ENCODE measurements around the gene AAGAB. TPM values are rescaled to one million over a fixed set of nuclear protein-coding genes. Genes with fewer than 3 reads are reported as not detected.

Gene AAGAB
- total RNA-seq, 1 donor, result 21.5 TPM

DNA sequence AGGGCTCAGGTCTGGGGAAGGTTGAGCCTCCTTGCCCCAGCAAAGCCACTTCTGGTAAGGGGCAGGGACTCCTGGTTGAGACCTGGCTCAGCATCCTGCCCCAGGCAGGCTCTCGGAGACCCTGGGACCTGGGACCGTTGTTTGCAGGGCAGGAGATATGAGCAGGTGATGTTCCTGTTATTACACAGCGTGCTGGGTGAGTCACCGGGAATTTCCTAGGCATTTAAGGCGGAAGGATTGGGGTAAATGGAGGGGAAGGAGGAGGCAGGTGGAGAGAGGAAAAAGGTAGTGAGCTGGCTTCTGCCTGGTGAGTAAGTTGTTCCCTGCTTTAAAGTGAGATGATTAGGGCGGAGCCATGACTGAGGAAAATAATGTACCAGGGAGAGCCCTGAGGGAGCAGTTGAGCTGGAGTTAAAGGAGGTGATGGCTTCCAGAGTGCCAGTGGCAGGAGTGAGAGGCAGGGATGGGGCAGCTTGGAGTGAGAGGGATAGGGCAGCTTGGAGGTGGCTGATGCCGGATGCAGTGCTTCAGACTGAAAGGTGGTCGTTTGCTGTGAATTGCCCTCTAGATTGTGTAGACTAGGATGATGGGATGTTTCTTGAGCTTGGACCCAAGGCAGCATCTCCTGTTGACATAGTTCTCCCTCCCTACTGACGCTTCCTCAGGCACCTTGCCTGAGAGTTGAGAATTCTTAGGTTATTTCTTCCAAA is 79.4 kb downstream of the AAGAB start:
- DNase-seq (ENCODE audit: low read depth in 2 of 3, low spot score in 2 of 3), result no peak

DNA sequence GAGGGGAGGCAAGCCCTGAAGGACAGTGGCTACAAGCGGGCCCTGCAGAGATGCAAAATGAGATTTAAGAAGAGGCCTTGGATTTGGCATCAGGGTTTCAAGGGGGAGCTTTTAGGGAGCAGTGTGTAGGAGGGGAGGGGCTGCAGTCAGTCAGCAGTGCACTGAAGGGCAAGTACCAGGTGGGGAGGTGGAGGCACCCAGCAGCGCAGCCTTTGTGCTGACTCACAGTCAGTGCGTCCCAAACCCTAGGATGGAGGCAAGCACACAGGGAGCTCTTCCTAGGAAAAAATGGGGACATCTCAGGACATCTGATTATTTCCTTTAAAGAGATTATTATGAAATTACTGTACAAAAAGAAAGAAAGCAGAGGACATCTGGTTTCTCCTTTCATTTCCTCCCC is 80.0 kb downstream of the AAGAB start:
- DNase-seq (ENCODE audit: low read depth in 2 of 3, low spot score in 2 of 3), result no peak

DNA sequence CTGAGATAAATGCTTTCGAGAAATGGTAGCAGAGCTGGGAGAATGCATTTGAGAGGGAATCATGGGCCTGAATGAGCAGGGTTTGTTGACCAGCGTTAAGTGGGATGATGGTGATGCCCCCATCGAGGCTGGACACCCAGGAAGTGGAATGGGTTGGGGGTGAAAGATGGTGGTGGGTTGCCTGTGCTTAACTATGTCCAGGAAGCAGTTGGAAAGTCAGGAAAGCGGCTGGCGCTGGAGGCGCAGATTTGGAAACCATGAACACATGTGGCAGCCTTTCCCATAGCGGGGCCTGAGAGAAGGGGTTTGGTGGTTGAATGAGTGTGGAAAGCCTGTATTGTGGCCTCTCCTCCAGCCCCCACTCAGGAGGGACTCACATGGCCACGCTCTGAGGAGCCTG is 80.7 kb downstream of the AAGAB start:
- no peak for DNase-seq (ENCODE audit: low read depth in 2 of 3, low spot score in 2 of 3)

DNA sequence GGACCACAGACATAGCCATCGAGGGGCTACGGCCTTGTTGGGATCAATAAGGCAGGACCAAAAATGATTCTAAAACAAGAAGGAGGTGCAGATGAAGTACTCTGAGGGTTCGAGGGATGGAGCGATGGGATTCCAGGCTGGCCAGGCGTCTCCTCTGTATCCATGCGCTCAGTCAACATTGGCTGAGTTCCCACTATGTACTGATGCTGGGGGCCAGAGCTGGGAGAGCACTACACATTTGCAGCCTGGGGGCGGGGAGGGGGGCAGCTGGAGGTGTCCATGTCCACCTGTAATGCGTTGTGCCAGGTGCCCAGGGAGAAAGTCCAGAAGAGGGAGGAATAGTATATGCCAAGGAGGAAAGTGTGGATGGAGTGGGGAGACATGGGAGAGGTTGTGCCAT is 81.5 kb downstream of the AAGAB start:
- DNase-seq (ENCODE audit: low read depth in 2 of 3, low spot score in 2 of 3), result no peak

DNA sequence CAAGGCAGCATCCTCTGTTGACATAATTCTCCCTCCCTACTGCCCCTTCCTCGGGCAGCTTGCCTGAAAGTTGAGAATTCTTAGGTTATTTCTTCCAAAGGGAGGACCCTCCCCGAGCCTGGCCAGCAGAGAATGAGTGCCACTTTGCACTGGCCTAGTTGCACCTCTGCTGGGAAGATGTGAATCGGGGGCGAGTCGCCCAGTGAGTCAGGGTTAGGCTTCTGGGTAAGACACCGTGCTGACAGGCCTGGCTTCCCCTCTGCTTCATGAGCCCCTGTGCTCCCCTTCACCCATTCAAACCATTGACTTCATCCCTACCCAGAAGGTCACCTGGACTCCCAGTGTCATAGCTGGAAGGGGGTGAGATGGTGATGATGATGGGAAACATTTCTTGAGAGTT is 82.3 kb downstream of the AAGAB start:
- no peak for DNase-seq (ENCODE audit: low read depth in 2 of 3, low spot score in 2 of 3)

DNA sequence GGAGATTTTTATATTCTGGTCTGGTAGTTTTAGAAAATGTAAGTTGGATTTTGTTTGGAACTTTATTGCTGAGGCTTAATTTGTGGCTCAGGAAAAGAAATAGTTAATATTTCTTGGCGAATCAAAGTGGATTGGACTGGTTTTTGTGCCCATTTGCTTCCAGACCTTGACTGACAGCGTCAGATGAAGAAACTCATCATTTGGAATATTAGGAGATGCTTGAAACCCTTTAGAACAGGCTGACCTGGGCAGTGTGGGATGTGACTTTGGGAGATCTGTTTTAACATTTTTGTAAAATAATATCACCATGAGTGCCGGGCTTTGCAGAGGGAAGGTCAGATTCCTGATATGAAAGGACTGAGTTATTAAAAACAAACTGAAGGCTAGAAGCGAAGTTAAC is 83.0 kb downstream of the AAGAB start:
- no peak for DNase-seq (ENCODE audit: low read depth in 2 of 3, low spot score in 2 of 3)

DNA sequence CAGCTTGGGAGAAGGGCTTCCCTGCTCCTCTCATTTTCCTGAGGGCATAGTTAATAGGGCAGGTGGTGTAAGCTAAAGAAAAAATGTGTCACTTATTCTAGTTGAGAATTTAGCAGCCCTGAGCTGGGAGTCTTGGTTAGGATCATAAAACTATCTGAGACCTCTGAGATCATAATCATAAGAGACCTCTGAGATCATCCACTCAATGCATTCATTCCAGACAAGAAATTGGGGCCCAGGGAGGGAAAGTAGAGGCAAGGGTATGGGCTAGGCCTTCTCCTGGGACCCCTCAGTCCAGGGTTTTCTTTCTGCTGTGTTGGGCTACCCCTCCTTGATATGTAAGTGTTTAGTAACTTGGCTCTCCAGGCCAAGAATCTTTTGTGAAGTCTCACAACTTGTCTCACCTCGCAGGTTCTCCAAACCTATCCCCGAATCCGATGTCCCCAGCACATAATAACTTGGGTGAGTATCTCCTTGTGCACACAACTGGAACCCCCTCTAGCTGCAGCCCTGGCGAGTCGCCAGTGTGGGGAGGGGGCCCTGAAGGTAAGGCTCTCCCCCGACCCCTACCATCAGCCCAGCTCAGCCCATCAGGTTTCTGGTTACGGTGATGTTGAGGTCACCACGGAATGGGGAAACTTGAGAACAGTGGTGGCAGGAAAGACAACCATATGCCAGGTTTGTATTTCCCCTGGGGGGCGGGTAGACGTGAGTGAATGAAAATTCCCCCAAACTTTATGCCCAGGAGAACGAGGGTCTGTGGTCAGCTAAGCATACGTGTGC is 84.1 kb downstream of the AAGAB start:
- no peak for DNase-seq (ENCODE audit: low read depth in 2 of 3, low spot score in 2 of 3)

DNA sequence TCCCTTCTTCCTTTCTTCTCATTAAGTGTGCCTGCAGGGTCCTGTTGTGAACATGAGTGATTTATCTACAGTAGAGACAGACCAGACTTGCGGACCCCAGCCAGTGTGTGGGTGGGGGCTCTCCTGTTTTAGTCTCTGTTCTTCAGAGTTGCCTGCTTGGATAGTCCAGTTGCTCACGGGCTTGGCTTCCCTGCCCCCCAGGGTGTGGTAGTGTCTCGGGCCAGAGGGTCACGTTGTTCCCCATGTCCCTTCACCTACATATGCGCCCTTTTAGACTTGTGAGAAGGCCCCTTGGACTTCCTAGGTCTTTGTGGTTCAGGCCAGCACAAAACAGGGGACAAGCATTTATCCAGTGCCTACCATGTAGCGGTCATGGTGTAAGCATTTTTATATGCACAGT is 85.8 kb downstream of the AAGAB start:
- no peak for DNase-seq (ENCODE audit: low read depth in 2 of 3, low spot score in 2 of 3)

DNA sequence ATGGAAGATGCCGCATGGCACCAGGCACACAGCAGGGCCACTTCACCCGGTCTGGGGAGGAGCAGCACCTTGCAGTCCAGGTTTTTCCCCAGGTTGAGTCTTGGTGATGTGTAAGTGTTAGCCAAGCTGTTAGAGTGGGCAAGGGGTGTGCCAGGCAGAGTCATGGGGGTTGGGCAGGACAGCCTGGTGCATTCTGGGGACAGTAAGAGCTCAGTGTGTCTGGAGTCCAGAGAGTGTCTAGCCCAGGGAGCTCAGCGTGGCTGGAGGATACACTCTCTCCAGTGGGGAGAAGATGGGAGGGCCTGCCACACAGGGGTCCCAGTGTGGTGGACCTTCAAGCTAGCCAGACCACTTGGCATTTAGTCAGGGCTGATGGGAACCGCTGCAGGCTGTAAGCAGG is 87.4 kb downstream of the AAGAB start:
- DNase-seq (ENCODE audit: low read depth in 2 of 3, low spot score in 2 of 3), result no peak

DNA sequence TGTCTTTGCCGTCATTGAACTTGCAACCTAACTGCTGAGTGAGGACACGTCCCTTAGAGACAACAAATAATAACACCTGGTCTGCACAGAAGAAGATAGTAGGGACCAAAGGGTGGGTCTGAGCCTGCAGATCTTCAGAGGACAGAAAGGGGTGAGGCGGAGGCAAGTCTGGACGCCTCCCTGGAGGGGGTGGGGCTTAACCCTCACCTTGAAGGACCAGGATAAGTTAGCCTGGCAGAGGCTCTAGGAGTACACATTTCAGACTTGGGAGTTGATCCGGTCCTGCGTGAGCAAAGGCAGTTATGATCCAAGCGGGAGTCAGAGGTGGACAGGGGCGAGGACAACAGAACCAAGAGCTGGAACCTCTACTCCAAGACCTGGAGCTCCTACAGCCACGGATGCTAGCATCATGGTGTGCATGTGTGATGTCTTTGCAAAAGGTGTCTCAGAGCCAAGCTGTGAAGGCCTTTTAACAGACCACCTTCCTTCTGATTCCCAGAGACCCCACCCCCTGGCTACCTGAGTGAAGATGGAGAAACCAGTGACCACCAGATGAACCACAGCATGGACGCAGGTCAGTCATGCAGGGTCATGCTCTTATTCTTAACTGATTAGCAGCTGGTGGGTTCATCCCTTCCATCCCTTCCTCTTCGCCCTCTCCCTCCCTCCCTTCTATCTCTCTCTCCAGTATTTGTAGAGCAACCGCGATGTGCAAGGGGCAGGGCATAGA is 88.0 kb downstream of the AAGAB start:
- DNase-seq (ENCODE audit: low read depth in 2 of 3, low spot score in 2 of 3), result no peak

DNA sequence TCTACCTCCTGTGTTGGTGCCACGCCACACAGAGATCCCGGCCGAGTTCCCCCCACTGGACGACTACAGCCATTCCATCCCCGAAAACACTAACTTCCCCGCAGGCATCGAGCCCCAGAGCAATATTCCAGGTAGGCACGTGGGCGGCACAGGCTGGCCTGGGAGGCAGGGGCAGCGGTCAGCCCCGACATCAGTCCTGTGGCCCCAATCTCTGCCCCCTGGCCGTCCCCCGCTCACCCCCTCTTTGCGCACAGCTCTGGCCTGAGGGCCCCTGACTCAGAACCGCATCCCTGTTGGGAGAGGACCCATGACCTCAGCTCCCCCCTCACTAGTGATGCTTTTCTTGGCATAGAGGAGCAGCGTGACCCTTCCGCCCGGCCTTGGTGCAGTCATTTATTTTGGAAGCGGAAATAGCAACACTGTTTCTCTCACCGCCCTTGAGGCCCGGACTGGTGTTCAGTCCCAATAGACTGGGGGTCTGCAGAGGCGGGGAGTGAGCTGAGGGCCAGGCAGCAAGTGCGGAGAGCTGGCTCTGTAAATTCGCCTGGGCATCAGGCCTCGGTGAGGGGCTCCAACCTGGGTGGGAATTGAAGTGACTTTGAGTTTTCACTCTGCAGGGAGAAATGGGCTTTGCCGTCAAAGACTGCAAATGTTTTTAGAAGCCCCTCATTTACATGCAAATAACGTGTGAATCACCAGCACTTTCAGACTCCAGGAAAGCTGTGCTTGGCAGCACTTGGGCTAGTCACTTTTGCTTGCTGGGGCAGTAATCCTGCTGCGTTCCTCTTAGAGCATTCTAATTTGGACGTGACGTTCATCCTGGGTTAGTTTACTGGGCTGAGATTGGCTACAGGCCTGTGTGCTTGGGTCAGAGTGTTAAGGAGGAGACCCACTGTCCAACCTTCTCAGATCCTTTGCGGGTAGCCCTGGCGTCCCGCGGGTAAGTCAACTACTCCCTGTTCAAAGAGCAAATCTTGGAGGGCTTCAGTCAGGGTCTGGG is 88.9 kb downstream of the AAGAB start:
- no peak for DNase-seq (ENCODE audit: low read depth in 2 of 3, low spot score in 2 of 3)

DNA sequence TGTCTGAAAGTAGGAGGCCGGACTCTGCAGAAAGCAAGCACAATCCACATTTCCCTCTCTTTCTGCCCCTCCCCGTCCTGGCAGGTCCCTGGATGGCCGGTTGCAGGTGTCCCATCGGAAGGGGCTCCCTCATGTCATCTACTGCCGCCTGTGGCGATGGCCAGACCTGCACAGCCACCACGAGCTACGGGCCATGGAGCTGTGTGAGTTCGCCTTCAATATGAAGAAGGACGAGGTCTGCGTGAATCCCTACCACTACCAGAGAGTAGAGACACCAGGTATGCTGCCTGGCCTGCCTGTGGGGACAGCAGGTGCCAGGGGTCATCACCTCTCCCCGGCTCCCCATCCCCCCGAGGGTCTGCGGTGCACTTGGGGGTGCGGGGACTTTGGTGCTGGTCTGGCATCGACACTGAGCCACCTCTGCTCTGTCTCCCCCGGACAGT is 89.6 kb downstream of the AAGAB start:
- DNase-seq (ENCODE audit: low read depth in 2 of 3, low spot score in 2 of 3), result no peak

DNA sequence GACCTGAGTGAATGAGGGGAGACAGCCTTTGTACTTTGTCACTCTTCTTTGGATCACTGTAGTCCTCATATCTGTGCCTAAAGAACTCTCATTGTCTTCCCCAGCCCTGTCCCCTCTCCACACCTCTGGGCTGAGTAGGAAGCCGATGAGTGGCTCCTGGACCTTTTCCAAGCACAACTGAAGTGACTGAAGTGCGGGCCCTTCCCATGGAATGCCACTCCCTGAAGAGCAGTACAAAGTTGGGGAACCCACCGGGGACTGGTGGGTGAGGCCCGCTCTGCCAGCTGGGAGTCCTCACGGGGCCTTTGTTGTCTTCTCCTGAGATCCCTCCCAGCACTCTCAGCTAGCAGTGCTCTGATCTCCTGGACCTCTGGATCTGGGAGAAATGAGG is 90.1 kb downstream of the AAGAB start:
- DNase-seq (ENCODE audit: low read depth in 2 of 3, low spot score in 2 of 3), result no peak

DNA sequence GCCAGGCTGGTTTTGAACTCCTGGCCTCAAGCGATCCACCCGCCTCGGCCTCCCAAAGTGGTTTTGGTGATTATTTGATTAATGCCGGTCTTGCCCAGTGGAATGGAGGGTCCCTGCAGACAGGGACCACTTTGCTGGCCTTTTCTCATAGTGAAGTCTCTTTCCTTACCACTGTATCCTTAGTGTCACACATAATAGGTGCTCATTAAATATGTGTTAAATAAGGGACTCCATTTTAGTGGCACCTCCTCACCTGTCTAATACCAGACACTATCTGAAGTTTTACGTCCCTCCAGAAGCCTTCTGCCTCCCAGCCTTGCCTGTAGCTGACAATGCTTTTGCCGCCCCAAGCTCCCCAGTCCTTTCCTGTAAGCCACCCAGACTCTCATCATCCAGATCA is 91.3 kb downstream of the AAGAB start:
- DNase-seq (ENCODE audit: low read depth in 2 of 3, low spot score in 2 of 3), result no peak

DNA sequence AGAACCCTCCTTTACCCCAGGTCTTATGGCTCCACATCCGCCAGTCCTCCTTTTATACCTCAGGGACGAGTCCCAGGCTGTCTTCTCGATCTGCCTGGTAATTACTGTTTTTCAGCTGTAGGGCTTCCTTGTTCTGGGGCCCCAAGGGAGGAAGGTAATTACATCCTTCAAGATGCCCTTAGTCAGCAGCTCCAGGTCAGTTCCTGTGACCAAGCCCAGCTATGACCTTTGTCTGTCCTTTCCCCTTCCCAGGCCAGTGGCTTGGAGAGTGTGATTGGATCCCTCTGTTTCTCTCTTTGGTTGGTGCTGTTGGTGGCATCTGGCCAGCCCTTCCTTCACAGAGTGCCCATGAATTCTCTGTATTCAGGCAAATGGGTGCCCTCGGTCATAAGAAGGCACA is 92.6 kb downstream of the AAGAB start:
- DNase-seq (ENCODE audit: low read depth in 2 of 3, low spot score in 2 of 3), result no peak

DNA sequence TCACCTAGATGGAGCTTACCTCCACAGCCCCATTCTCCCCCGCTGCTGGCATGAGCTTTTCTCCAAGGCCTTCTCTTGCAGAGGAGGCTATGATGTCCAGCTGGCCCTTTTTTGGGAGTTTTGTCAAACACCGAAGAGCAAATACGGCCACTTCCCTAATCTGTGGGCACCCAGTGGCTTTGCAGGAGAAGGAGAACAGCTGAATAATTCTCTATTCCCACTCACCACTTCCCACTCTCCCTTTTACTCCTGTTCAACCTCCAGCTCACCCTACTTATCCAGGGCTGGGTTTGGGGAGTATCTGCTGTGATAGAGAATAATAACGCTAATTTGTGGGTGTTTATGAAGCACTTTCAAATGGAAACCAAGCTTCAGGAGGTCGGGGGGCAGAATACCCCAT is 93.0 kb downstream of the AAGAB start:
- DNase-seq (ENCODE audit: low read depth in 2 of 3, low spot score in 2 of 3), result no peak

DNA sequence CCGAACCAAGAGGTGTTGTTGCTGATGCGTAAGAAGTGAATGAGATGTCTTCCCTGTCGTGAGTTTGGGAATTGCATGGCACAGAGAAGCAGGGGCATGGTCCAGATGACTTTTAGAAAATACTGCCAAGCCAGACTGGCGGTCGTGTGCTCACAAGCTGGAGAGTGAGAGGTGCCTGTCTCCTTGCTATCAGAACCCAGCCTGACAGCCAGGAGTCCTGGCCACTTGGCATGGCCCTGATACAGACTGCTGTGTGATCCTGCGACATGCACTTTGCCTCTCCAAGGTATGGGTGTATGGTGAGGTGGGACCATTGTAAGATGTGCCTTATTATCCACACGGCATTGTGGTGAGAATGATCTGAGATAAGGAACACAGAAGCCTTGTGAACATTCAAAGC is 96.1 kb downstream of the AAGAB start:
- no peak for DNase-seq (ENCODE audit: low read depth in 2 of 3, low spot score in 2 of 3)

DNA sequence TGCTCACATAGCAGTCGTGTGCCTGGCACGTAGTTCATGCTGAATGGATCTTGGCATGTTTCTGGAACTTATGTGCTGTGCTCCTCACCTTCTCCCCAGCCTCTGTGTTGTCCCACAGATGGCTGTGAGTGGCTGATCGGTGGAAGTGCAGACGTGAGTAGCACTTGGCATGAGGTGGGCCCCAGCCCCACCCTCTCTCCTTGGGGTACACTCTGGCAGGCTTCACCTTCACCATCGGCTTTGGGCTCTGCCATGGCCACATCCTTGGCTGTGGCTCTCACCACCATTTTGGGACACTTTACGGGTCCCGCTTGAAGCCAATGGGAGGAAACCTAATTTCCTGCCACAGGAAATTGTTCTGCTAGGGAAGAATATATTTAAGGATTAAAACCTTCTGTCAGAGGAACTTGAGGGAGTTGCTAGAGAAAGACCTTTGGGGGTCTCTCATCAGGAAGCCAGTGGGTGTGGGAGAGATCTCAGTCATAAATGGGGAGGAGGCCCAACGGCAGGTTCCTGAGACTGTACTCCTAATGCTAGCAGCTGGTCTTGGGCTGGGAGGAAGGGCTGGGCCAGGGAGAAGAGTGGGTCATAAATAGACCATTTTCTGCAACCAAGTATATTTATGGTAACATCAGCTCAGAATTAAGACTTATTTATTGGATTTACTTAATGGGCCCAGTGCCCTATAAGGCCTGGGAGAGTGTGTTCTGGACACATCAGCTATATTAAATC is 96.8 kb downstream of the AAGAB start:
- no peak for DNase-seq (ENCODE audit: low read depth in 2 of 3, low spot score in 2 of 3)

DNA sequence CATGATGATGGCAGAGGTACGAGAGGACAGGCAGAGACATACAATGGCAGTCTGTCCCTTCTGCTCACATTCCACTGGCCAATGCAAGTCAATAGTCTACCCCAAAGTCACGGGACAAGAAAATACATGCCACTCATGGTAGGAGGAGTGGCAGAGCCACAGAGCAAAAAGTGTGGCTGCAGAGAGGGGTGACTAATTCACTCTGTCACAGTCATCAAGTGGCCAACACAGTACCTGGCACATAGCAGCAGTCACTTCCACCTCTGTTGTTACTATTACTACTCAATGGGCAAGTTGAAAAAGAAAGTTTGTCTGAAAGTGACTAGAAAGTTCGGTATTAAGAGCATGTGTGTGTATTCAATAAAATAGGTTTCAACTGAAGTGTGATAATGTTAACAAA is 97.6 kb downstream of the AAGAB start:
- DNase-seq (ENCODE audit: low read depth in 2 of 3, low spot score in 2 of 3), result no peak

DNA sequence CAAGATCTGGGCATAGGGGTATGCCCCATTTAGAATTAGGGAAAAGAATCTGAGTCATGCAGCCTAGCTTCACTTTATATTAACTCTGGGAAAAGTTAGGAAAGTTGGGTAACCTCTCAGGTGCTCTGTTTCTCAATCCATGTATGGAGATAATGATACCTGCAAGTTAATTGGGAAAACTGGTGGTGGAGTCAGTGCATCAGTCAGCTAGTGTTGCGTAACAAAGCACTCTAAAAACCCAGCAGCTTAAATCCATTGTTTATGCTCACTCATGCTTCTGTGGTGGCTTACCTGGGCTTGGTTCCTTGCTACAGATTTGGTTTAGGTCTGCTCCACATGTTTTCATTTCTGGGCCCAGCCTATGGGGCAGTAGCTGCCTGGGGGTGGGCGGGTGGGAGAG is 98.0 kb downstream of the AAGAB start:
- no peak for DNase-seq (ENCODE audit: low read depth in 2 of 3, low spot score in 2 of 3)
